Esophagus muscularis mucosa (tissue), 3 donors: ENCODE results near the gene ERMAP.

Source experiments
- CTCF ChIP-seq, 3 experiments: fragments of 200-600 bp in 2 of 3; fragments of 450-650 bp in 1 of 3; sonication (generic) in 2 of 3; IDR thresholded peaks; one replicate each; pipeline ENCODE4 v1.5.1; 2017 to 2019; ENCODE audit warnings: antibody characterized with exemption in 3 of 3, mild to moderate bottlenecking in 2 of 3, moderate library complexity in 1 of 3
- POLR2A ChIP-seq: fragments of 450-650 bp; IDR thresholded peaks from one replicate; pipeline ENCODE4 v1.6.1; 2017; ENCODE audit warnings: antibody characterized with exemption, moderate library complexity, mild to moderate bottlenecking, low read depth
- POLR2AphosphoS5 ChIP-seq, 2 donors: sonication (generic); formaldehyde crosslinking; IDR thresholded peaks; one replicate each; pipeline ENCODE4 v1.6.1; 2017; ENCODE audit warnings: antibody characterized with exemption in 2 of 2

- TF ChIP-seq POLR2A (no peak), CTCF (IDR thresholded peaks at IDR 0.05) (no peak), POLR2AphosphoS5 (IDR thresholded peaks at IDR 0.05) (no peak)
Measured at GRCh38 chr1:42891465-42892138, 74.7 kb downstream of the ERMAP start.
